Liver (tissue), 9 donors: ENCODE results near the gene PDP2. TPM values are rescaled to one million over a fixed set of nuclear protein-coding genes. Genes with fewer than 3 reads are reported as not detected.

ENCODE experiments used
- DNase-seq: peaks from one replicate; pipeline ENCODE4 v3.0.0-alpha.2; 2017; ENCODE audit warnings: low spot score
- H3K27ac ChIP-seq, 2 donors: one replicate each; pipeline ENCODE4 v1.7.0; 2013; ENCODE audit warnings: inconsistent platforms in 2 of 2, low read length in 2 of 2, control low read depth in 1 of 2, low read depth in 1 of 2, mild to moderate bottlenecking in 1 of 2
- H3K27me3 ChIP-seq, 4 donors: one replicate each; pipeline versions ENCODE4 v1.6.1 to v1.7.0; 2013; ENCODE audit warnings: low read length in 3 of 4, inconsistent platforms in 1 of 4, mild to moderate bottlenecking in 1 of 4, moderate library complexity in 1 of 4; ENCODE audit not compliant: control insufficient read depth in 4 of 4, insufficient read depth in 4 of 4
- H3K36me3 ChIP-seq, 4 donors: one replicate each; pipeline versions ENCODE4 v1.6.1 to v1.7.0; 2013; ENCODE audit warnings: low read length in 3 of 4, mild to moderate bottlenecking in 3 of 4, low read depth in 1 of 4, moderate library complexity in 1 of 4; ENCODE audit not compliant: control insufficient read depth in 4 of 4, insufficient read depth in 3 of 4
- H3K4me1 ChIP-seq, 4 donors: one replicate each; pipeline versions ENCODE4 v1.6.1 to v1.7.0; 2013; ENCODE audit warnings: low read length in 3 of 4, mild to moderate bottlenecking in 3 of 4, moderate library complexity in 1 of 4; ENCODE audit not compliant: control insufficient read depth in 4 of 4, insufficient read depth in 4 of 4
- H3K4me3 ChIP-seq, 3 donors: one replicate each; pipeline versions ENCODE4 v1.6.1 to v1.7.0; 2013; ENCODE audit warnings: low read length in 3 of 3, control low read depth in 1 of 3, low read depth in 1 of 3, mild to moderate bottlenecking in 1 of 3
- H3K9ac ChIP-seq, 2 donors: one replicate each; pipeline ENCODE4 v1.7.0; 2013; ENCODE audit warnings: low read length in 2 of 2, mild to moderate bottlenecking in 2 of 2, moderate library complexity in 2 of 2, control low read depth in 1 of 2, low read depth in 1 of 2
- H3K9me3 ChIP-seq, 4 donors: one replicate each; pipeline versions ENCODE4 v1.6.1 to v1.7.0; 2013; ENCODE audit warnings: low read length in 3 of 4; ENCODE audit not compliant: control insufficient read depth in 4 of 4
- ATF3 ChIP-seq: IDR thresholded peaks from 2 replicates; pipeline ENCODE4 v1.6.1; 2016; ENCODE audit warnings: antibody characterized with exemption
- CTCF ChIP-seq: fragments of 150-350 bp; IDR thresholded peaks from 2 replicates; pipeline ENCODE4 v1.5.1; 2017; ENCODE audit warnings: improper control_type of control experiment, low read depth, low read length; ENCODE audit not compliant: missing input control
- EGR1 ChIP-seq, 2 donors: IDR thresholded peaks; 2 replicates each; pipeline ENCODE4 v1.6.1; 2016 to 2018; ENCODE audit warnings: antibody characterized with exemption in 2 of 2, low read depth in 2 of 2
- FOXA1 ChIP-seq: IDR thresholded peaks from 2 replicates; pipeline ENCODE4 v1.6.1; 2016; ENCODE audit warnings: antibody characterized with exemption
- FOXA2 ChIP-seq: IDR thresholded peaks from 2 replicates; pipeline ENCODE4 v1.6.1; 2016; ENCODE audit warnings: antibody characterized with exemption
- GABPA ChIP-seq, 2 donors: IDR thresholded peaks in 1 of 2; conservative IDR thresholded peaks in 1 of 2; 2 replicates each; pipeline ENCODE4 v1.6.1; 2016; ENCODE audit warnings: antibody characterized with exemption in 2 of 2, mild to moderate bottlenecking in 1 of 2, moderate library complexity in 1 of 2
- HNF4A ChIP-seq, 2 donors: conservative IDR thresholded peaks; 2 replicates each; pipeline ENCODE4 v1.6.1; 2016; ENCODE audit warnings: antibody characterized with exemption in 2 of 2, mild to moderate bottlenecking in 2 of 2
- HNF4G ChIP-seq: IDR thresholded peaks from 2 replicates; pipeline ENCODE4 v1.6.1; 2016; ENCODE audit warnings: antibody characterized with exemption
- JUND ChIP-seq, 2 donors: IDR thresholded peaks; 2 replicates each; pipeline ENCODE4 v1.6.1; 2016; ENCODE audit warnings: antibody characterized with exemption in 2 of 2
- MAX ChIP-seq: IDR thresholded peaks from 2 replicates; pipeline ENCODE4 v1.6.1; 2016; ENCODE audit warnings: antibody characterized with exemption
- NR2F2 ChIP-seq: IDR thresholded peaks from 2 replicates; pipeline ENCODE4 v1.6.1; 2016; ENCODE audit warnings: antibody characterized with exemption
- RAD21 ChIP-seq, 2 donors: IDR thresholded peaks; 2 replicates each; pipeline ENCODE4 v1.6.1; 2016; ENCODE audit warnings: antibody characterized with exemption in 2 of 2, mild to moderate bottlenecking in 2 of 2
- REST ChIP-seq: IDR thresholded peaks from 2 replicates; pipeline ENCODE4 v1.6.1; 2016; ENCODE audit warnings: antibody characterized with exemption, mild to moderate bottlenecking
- RXRA ChIP-seq, 2 donors: IDR thresholded peaks; 2 replicates each; pipeline ENCODE4 v1.6.1; 2017 to 2018; ENCODE audit warnings: antibody characterized with exemption in 2 of 2, mild to moderate bottlenecking in 1 of 2
- SP1 ChIP-seq: IDR thresholded peaks from 2 replicates; pipeline ENCODE4 v1.6.1; 2018; ENCODE audit warnings: antibody characterized with exemption, mild to moderate bottlenecking
- TAF1 ChIP-seq: conservative IDR thresholded peaks from 2 replicates; pipeline ENCODE4 v1.6.1; 2016; ENCODE audit warnings: antibody characterized with exemption, mild to moderate bottlenecking
- YY1 ChIP-seq: IDR thresholded peaks from 2 replicates; pipeline ENCODE4 v1.6.1; 2016; ENCODE audit warnings: antibody characterized with exemption, mild to moderate bottlenecking
- ZBTB33 ChIP-seq: IDR thresholded peaks from 2 replicates; pipeline ENCODE4 v1.6.1; 2016; ENCODE audit warnings: antibody characterized with exemption
- WGBS: extraction: QIAGEN DNeasy Blood & Tissue Kit; methylation state at CpG from one replicate; pipeline ENCODE4 v1.1.7; 2013; 5-methylcytosine and 5-hydroxymethylcytosine counted together
- polyA plus RNA-seq, 2 donors: library from polyadenylated mRNA; stranded (reverse) in 1 of 2; unstranded in 1 of 2; fragments of 200-250 nt in 1 of 2; fragments of >200 nt in 1 of 2; fragmentation: Nextera tagmentation in 1 of 2; extraction: Ambion mirVana in 1 of 2; gene quantifications; one replicate each; pipeline versions ENCODE4 v1.2.1 to v1.2.3, GENCODE V29; 2013 to 2015
- total RNA-seq, 2 donors: library from RNA; depleted of rRNA; stranded (reverse); fragments of >200 nt; gene quantifications; one replicate each; pipeline ENCODE4 v1.2.3, GENCODE V29; 2014
- donor health status: healthy.
- donor health status: healthy.
- donor health status: healthy.
- donor health status: healthy.
- donor health status: healthy.

PDP2 gene
- total and polyA plus RNA-seq, 4 donors, result 2.3 to 9.4 (median 6.1) TPM

GRCh38 chr16:66849021-66849420, 31.3 kb upstream of the PDP2 start:
- no peak overlapping the region for H3K4me3 ChIP-seq
- H3K9ac ChIP-seq, result no peak overlapping the region
- no peak overlapping the region for H3K27ac ChIP-seq
- no peak for DNase-seq
- peaks cover 0 to 5% (median 4%) of the 10 kb centered on the region in 4 donors for H3K27me3 ChIP-seq
- H3K4me1 ChIP-seq, result peaks cover 5 to 9% (median 8%) of the 10 kb centered on the region in 4 donors
- TF ChIP-seq YY1 (no peak), FOXA2 (no peak), ATF3 (no peak), HNF4A (conservative IDR thresholded peaks at IDR 0.05) (no peak), RAD21 (IDR thresholded peaks at IDR 0.05) (no peak), HNF4G (no peak), TAF1 (no peak), SP1 (no peak), FOXA1 (no peak), NR2F2 (no peak), ZBTB33 (no peak), CTCF (no peak)
- no peaks in the 10 kb centered on the region for H3K9me3 ChIP-seq
- no peaks in the 10 kb centered on the region for H3K36me3 ChIP-seq
- WGBS, result 89% methylated on average over 2 of the region's 2 CpGs

GRCh38 chr16:66849549-66849948, 30.8 kb upstream of the PDP2 start:
- Histone ChIP-seq H3K4me3 (no peak overlapping the region), H3K36me3 (no peaks in the 10 kb centered on the region), H3K9me3 (no peaks in the 10 kb centered on the region), H3K27ac (no peak overlapping the region), H3K27me3 (peaks cover 0 to 5% (median 4%) of the 10 kb centered on the region in 4 donors), H3K9ac (no peak overlapping the region), H3K4me1 (peaks cover 4 to 5% (median 4%) of the 10 kb centered on the region in 4 donors)
- no peak for DNase-seq
- 84% methylated on average over 4 of the region's 4 CpGs for WGBS
- TF ChIP-seq SP1 (no peak), CTCF (no peak), ATF3 (no peak), HNF4A (conservative IDR thresholded peaks at IDR 0.05) (no peak), GABPA (IDR thresholded peaks at IDR 0.05 in 1 of 2, conservative IDR thresholded peaks at IDR 0.05 in 1 of 2) (no peak), FOXA2 (no peak), REST (no peak), TAF1 (no peak), NR2F2 (no peak), FOXA1 (no peak), JUND (IDR thresholded peaks at IDR 0.05) (no peak), ZBTB33 (no peak), RAD21 (IDR thresholded peaks at IDR 0.05) (no peak), MAX (no peak), EGR1 (IDR thresholded peaks at IDR 0.05; ENCODE audit: low read depth in 2 of 2) (no peak), HNF4G (no peak), YY1 (no peak), RXRA (IDR thresholded peaks at IDR 0.05) (no peak)
